SKM-1 treated with dmso at 0.1 percent for 144 hours (cell line): Measurements from ENCODE around the gene CLPTM1L.

ENCODE experiments used
- DNase-seq: peaks from one replicate; lab custom pipeline; 2025; ENCODE audit not compliant: unreplicated experiment; lab: John Stamatoyannopoulos, UW

Gene CLPTM1L, protein sequence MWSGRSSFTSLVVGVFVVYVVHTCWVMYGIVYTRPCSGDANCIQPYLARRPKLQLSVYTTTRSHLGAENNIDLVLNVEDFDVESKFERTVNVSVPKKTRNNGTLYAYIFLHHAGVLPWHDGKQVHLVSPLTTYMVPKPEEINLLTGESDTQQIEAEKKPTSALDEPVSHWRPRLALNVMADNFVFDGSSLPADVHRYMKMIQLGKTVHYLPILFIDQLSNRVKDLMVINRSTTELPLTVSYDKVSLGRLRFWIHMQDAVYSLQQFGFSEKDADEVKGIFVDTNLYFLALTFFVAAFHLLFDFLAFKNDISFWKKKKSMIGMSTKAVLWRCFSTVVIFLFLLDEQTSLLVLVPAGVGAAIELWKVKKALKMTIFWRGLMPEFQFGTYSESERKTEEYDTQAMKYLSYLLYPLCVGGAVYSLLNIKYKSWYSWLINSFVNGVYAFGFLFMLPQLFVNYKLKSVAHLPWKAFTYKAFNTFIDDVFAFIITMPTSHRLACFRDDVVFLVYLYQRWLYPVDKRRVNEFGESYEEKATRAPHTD

DNA sequence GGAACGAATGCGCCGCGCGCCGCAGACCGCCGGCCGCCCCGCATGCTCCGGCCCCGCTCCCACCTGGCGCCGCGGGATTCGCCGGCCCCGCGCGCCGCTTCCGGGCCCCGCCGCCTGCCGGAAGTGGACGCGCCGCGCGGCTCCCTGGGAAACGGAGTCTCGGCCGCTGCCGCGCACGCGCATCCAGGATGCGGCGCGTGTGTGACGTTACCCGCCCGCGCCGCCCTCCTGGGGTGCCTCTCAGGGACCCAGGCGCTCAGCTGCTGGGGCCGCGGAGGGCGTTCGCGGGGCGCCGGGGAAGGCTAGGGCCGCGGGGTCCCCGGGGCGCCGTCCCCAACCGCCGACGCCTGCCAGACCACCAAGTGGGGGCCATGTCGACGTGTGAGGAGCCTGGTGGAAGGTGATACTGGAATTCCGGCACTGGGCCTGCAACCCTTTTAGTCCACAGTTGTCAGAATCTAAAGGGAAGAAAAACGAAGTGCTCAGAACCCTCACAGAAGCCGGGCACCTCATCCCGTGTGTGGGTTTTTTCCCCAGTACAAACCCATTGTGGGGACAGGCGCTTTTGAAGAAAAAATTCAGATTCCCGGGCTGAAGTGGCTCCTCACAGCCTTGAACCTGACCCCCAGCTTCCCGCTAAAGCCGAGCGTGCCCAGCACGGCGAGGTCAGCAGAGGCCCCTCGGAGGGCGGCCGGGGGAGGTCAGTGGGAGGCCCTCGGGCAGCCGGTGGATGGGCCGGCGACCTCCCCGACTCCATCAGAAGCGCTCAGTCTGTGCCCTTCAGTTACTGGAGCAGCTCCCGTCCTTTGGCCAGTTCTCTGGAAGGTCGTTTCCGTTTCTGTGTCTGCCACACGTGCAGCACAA, at the start of gene CLPTM1L:
Gene CLPTM1L (minus strand): TSS at position 125 of the 864 bp plus-strand sequence. CDS start 258 bp downstream, outside the sequence.
- peak; percentile 69 for DNase-seq

DNA sequence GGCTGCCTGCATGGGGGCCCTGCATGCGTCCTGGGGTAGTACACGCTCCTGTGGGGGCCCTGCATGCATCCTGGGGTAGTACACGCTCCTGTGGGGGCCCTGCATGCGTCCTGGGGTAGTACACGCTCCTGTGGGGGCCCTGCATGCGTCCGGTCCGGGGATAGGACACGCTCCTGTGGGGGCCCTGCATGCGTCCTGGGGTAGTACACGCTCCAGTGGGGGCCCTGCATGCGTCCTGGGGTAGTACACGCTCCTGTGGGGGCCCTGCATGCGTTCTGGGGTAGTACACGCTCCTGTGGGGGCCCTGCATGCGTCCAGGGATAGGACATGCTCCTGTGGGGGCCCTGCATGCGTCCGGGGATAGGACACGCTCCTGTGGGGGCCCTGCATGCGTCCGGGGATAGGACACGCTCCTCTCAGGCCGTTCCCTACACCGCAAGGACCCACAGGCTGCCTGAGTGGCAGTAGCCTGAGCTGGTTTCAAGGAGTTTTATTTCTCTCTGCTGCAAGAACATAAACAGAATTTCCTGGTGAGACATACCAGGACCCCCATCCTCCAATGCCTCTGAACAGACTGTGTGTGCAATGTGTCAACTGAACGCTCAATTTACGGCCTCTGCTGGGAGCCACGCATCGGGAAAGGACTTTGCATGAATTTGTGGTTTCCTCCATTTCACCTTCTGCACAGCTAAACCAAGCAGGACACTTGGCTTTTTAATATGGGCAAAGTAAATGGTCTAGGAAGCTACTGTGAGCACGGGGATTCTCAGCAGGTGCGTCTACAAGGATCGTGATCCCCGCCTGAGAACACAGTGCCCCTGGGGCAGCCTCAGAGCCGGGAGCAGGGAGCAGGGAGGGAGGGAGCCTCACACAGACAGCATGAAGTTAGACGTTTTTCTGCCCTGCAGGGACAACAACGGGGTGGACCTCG, 48.9 kb upstream of the CLPTM1L start:
- DNase-seq, result no peak

DNA sequence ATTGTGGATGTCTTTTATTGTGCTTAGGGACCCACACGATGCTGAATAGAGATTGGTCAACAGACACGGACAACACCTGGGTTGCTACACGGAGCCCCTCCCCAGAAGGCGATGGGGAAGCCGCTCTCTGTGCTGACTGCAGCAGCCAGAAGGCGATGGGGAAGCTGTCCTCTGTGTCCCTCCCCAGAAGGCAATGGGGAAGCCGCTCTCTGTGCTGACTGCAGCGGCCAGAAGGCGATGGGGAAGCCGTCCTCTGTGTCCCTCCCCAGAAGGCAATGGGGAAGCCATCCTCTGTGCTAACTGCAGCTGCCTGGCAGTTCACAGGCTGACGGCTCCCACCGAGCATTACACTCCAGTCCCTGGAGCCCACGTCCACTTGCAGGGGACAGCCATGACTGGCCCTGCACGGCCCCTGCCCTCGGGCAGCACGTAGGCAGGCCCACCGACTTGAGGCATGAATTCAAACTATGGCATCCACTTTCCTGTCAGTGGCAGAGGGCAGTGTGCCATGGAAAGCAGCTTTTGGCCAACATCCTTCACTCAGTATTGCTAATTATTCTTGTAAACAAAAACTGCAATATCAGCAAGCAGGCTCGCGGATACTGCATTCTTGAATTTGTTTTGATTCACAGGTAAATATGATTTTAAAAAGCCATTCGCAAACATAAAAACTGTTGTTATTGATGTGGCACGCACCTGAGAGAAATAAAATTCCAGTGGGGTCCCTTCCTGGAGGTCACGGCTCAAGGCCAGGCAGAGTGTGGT, 48.1 kb upstream of the CLPTM1L start:
- DNase-seq, result no peak

DNA sequence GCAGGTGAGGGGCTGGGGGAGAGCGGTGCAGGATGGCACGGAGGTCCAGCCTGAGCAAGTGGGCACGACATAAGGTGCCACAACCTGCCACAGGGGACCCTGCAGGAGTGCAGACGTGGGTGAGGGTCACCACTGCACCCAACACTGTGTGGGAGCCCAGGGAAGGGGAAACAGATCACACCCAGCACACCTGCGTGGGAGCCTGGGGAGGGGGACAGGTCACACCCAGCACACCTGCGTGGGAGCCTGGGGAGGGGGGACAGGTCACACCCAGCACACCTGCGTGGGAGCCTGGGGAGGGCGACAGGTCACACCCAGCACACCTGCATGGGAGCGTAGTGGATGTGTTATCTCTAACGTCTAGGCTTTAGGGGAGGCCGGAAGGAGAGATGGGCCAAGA, 47.4 kb upstream of the CLPTM1L start:
- no peak for DNase-seq

DNA sequence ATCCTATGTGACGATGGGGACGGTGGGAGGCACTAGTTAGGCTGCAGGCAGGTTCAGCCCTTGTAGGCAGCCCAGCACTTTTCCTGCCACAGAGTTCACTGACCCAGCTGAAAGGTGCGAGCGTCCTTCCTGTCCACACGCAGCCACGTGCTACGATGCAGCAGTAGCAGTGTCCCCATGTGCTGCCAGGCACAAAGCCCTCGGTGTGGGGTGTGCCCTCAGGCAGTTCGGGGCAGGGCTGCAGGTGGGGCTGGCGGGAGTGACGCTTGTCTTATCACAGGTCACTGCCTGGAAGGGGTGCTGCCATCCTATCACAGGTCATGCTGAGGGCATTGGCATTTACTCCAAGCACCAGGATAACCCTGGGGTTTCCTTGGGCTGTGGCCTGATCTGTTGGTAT, 46.8 kb upstream of the CLPTM1L start:
- no peak for DNase-seq

DNA sequence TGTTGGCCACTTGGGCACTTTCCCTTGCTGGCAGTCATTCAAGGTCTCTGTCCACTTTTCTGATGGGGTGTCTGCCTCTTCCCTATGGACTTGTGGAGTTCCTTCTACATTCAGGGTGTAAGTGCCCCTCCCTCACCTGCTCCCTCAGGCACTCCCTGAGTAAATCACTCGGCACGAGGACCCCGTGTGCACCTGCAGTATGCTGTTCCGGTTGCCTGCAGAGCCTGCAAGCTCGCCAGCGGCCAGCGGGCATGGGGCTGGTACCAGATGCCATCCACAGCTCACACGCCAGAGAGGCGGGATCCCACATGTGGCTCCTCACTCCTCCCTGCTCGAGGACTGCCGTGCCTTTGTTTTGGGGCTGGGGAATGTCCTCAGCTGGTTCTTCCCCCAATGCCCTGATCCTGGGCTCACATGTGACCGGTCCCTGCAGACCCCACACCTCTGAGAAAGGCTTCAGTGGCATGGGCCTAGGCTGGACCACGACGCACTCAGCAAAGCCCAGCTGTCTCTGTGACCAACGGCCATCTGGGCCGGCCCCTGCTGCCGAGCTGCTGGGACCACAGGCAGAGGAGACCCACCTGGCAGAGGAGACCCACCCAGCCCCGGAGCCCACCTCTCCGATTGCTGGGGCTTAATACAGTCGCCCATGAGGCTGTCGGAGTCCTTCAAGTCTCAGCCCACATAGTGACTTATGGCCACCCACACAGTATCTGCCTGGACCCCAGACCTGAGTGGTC, 46.1 kb upstream of the CLPTM1L start:
- no peak for DNase-seq

DNA sequence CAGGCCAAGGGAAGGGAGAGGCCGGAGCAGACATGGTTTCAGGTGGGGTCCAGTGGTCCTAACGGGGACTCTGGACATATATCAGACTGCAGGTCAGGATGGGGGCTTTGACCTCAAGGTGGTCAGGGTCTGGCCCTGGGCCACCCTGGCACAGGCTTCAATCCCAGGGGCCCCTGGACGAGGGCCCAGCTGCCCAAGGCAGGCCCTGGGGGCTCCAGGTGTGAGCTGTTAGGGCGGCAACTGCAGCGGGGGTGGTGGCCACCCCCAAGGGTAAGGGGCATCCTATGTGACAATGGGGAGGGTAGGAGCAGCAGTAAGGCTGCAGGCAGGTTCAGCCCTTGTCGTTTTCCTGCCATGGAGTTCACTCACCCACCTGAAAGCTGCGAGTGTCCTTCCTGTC, 45.4 kb upstream of the CLPTM1L start:
- no peak for DNase-seq

DNA sequence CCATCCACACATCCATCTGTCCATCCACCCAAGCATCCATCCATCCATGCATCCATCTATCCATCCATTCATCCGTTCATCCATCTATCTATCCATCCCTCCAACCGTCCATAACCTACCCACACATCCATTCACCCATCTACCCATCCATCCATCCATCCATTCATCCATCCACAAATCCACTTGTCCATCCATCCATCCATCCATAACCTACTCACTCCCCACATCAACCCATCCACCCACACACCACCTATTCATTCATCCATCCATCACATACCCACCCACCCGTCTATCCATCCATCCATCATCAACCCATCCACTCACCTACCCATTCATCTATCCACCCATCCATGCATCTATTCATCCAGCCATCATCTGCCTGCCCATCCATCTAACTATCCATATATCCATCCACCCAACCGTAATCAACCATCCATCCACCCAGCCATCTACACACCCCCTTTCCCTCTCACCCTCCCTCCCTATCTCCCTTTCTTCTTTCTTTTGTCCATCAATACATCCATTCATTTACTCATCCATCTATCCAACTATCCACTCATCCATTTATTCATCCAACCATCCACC, 43.6 kb upstream of the CLPTM1L start:
- DNase-seq, result no peak

DNA sequence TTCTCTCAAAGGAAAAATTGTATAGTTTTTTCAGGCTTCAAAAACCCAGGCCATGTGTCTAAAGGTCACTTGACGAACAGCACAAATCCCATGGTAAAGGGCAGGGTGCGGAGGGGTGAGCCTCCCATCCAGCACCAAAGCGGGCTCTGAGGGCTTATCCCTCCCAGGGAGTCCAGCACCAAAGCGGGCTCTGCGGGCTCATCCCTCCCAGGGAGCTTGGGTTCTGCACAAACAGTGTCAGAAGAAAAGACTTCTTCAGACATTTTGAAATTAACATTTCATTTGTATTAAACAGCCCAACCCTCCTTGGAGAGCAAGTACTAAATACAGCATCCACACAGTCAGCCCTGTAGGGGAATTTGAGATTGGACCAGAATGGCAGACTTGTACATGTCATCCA, 43.0 kb upstream of the CLPTM1L start:
- DNase-seq, result no peak

DNA sequence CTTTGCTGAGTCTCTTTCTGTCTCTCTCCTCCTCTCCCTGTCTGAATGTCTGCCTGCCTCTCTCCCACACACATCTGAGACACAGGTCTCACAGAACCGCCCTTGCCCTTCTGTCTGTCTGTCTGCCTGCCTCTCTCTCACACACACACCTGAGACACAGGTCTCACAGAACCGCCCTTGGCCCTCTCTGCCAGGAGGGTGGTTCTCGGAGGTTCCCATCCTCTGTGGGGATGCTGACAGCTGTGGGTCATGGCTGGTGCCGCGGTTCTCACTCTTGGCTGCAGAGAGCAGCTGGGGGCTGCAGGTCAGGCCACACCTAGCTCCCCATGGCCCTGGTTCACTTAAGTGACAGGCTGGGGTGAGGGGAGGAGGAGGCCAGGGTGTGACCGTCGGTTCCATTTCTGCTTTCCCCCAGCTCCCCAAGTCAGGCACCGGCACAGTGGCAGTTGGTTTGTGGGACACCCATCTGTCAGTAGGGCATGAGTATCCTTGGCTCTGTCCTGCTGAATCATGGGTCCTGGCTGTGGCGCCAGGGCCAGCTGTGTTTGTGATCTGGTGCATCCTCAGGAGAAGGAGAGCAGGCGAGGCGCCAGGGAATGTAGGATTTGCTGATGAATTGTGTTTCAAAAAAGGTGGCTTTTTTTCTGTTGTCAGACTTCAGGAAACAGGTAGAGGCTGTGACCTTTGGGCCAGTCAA, 42.3 kb upstream of the CLPTM1L start:
- DNase-seq, result no peak

DNA sequence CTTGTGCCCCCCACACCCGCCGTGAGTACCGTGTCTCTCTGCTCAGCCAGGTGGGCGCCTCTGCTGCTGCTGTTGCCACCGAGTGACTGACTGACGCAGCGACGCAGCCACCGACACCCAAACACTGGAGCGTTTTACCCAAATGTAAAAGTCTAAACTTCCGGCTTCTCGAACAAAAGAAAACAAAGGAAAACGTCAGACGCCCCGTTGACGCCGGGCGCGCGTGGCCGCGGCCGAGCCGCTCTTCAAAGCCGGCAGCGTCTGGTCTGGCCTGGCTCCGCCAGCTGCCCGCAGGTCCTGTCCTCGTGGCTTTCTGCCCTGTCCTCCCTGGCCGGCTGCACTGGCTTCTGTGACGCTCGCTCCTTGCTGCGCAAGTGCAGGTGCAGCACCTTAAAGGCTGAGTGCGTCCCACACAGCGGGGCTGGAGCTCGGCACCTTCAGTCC, 41.4 kb upstream of the CLPTM1L start:
- no peak for DNase-seq

DNA sequence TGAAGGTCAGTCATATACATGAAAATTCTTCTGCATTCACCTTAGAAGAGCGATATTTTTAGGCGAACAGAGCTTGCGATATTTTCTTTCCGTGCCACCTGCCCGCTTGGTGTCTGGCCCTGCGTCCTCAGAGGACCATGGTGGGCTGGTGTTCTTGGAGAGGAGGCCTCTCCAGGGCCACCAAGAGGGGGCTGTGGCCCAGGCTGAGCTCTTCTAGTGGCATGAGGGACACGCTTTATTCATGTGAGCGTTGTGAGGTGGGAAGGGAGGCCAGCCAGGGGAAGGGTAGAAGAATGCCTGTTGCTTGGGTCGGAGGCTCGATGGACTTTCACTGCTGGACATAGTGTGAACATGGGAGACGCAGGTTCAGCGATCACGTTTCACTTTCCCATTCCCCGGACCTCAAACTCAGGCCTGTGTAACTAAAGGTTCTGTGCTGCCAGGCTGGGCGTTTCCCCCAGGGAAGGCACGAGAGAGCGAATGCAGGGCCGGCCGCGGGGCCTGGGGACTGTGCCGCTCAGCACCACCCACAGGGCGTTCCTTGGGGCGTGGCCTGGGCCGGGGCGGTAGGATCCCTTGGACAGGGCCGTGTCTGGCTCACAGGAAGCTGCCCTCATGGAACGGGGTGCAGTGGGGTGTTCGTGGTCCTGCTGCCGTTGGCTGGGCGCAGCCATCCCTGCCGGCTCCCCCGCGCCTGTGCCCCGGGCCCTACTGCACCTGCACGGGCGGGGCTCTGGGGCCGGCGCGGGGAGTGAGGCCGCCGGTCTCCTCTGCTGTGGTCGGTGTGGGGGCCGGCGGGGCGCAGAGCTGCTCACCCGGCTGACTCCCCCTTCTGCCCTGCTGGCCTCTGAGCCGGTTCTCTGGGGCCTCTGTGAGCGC, 40.7 kb upstream of the CLPTM1L start:
- DNase-seq, result no peak

DNA sequence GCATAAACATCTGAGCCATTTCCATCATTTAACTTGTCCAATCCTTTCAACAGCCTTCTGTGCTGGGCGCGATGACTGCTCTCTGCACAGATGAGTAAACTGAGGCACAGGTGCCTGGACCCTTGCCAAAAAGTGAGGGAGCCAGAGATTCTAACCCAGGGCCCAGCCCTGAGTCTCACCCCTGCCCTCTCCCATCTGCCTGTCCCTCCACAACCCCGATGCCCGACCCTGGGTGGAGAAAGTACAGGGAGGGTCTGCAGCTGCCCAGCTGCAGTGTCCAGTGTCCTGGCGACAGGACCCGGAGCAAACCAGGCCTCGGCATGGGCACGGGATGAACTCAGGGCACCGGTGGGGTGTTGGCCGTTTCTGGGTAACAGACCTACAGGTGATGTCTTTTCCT, 39.6 kb upstream of the CLPTM1L start:
- DNase-seq, result no peak

DNA sequence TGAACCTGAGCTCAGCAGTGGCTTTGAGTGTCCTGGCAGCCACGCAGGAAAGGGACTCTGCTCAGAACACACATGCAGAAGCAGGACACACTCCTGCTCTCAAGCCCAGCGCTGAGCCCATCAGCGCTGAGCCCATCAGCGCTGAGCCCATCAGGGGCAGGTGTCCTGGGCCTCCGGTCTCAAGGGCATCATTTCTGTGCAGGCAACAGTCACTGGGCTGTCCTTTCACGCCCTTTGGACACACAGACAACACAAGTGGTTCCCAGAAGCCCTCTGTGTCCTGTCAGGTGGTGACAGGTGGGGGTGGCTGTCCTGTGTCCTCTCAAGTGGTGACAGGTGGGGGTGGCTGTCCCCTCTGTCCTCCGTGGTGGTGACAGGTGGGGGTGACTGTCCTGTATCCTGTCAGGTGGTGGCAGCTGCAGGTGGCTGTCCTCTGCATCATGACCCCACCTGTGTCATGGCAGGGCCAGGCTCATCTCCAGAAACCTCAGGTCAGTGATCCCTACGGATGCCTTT, 39.0 kb upstream of the CLPTM1L start:
- DNase-seq, result no peak

DNA sequence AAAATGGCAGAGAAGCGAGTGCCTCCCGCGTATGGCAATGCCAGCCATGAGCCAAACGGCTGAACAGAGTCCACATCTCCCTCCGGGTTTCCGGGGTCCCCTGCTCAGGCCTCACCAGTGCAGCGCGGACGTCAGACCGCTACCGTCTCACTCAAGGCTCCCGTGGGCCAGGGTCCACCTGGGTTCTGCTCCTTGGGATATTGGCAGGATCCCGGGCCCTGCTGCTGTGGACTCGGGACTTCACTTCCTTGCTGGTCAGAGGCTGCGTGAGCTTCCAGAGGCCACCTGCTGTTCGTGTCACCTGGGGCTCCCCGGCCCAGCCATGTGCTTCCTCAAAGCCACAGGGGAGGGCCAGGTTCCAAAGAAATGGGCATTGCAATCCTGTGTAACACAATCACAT, 38.4 kb upstream of the CLPTM1L start:
- no peak for DNase-seq

DNA sequence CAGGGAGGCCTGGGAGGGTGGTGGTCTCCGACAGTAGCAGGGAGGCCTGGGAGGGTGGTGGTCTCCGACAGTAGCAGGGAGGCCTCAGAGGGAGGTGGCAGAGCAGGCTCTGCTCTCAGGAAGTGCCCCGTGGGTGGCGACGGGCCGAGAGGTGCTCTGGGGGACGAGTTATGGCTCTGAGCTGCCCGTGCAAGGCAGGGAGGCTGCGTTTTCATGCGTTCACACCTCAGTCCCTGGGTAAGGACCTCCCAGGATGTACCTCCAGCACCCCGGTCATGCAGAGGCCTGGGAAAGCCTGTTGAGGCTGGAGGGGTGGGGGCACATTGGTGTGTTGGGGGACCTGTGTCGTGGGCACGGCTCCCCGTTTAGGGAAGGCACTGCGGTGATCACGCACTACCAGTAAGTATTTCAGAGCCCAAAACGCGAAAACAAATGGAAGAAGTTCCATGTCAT, 37.4 kb upstream of the CLPTM1L start:
- DNase-seq, result no peak
